Retinal pigment epithelial cell (primary cell): ENCODE results near the gene LRCH3.

Experiments used
- DNase-seq: peaks from one replicate; pipeline ENCODE4 v3.0.0-alpha.2; 2010; ENCODE audit warnings: low read depth
- H3K4me3 ChIP-seq: 2 replicates; pipeline ENCODE4 v1.5.1; 2011; ENCODE audit warnings: mild to moderate bottlenecking, low read length, control low read depth, moderate library complexity
- TF ChIP-seq, protein P1 (sequence below): conservative IDR thresholded peaks from 2 replicates; pipeline ENCODE4 v1.5.1; 2011; ENCODE audit warnings: low read depth, low read length, control low read depth, inconsistent platforms

The LRCH3 gene

DNA sequence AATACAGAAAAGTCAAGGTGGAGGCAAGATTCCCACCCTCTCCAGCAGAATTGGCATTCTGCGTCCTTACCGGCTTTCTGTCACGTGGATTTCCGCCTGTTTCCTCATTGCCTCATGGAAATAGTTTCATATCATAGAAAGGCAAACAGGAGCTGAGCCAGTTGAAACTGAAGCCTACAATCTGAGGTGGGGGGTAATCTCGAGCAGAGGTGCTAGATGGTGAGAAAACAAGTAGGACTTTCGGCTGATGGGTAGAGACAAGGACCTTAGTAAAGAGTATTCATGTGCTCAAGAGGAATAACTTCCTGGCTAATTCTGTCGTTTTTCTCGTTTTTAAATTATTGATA, 39.9 kb downstream of the LRCH3 start:
- no peak for DNase-seq
- H3K4me3 ChIP-seq: no peak overlapping the region
- TF ChIP-seq, protein P1, sequence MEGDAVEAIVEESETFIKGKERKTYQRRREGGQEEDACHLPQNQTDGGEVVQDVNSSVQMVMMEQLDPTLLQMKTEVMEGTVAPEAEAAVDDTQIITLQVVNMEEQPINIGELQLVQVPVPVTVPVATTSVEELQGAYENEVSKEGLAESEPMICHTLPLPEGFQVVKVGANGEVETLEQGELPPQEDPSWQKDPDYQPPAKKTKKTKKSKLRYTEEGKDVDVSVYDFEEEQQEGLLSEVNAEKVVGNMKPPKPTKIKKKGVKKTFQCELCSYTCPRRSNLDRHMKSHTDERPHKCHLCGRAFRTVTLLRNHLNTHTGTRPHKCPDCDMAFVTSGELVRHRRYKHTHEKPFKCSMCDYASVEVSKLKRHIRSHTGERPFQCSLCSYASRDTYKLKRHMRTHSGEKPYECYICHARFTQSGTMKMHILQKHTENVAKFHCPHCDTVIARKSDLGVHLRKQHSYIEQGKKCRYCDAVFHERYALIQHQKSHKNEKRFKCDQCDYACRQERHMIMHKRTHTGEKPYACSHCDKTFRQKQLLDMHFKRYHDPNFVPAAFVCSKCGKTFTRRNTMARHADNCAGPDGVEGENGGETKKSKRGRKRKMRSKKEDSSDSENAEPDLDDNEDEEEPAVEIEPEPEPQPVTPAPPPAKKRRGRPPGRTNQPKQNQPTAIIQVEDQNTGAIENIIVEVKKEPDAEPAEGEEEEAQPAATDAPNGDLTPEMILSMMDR: no peak

DNA sequence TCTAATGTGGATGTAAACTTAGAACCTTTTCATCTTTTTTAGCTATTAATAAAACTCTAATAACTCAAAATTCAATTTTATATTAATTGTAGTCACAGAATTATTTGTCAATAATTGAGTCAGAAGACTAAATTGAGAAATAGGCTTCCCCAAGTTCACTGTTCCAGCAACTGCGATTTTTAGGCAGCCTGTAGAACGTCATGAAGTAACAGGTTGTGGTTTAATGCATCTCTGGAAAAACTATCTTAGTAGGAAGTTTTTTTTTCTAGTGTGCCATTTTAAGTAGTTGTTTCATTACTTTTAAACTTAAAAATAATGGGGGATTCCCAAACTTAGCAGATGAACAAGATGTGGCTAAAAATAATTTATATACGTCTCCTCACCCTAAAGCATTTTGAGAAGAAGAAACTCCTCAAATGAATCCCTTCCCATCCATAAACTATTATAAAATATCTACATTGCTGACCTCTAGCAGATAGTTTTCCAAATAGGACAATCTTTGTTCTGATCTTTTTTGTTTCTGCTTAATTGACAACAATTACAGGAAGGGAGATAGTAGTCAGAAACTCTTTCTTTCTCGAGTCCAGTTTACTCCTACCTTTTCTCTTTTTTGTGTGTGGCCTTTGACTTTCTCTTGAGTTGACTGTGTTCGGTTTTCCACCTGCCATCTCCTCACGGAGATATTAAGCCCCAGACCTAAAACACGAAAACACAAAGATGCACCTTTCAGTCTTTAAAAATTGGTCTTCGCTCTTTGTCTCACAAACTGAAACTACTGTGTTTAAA, 43.1 kb downstream of the LRCH3 start:
- no peak overlapping the region for H3K4me3 ChIP-seq
- TF ChIP-seq, protein P1: no peak
- no peak for DNase-seq

DNA sequence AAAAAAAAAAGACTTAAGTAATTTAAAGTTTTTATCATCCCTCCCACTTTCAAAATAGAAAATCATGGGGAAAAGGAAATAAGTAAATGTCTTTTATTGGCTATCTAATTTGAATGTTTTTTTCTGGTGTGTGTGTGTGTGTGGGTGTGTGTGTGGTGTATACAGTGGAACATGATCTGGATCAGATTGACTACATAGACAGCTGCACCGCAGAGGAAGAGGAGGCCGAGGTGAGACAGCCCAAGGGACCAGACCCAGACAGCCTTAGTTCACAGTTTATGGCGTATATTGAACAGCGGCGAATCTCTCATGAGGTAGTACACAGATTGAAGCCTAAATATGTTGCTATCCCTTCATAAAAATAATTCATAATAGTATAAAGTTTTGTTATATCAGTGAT, 44.5 kb downstream of the LRCH3 start:
- no peak overlapping the region for H3K4me3 ChIP-seq
- no peak for DNase-seq
- TF ChIP-seq, protein P1: no peak

DNA sequence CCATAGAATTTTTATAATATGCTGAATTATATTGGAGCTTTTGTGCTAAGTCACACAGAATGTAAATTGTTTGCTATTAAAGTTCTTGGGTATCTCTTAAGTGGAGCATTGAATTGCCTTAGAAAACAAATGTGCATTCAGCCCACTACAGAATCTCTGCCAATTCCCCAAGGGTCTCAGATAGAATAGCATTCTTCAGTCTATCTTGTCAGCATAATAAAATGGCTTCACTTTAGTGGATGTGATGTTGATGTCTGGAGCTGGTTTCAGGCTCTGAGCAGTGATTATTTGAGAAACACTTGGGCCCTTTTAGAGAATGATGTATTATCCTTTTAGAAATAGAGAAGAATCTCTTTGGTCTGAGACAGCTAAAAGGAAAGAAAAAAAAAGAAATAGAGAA, 45.2 kb downstream of the LRCH3 start:
- no peak overlapping the region for H3K4me3 ChIP-seq
- TF ChIP-seq, protein P1: no peak
- no peak for DNase-seq

DNA sequence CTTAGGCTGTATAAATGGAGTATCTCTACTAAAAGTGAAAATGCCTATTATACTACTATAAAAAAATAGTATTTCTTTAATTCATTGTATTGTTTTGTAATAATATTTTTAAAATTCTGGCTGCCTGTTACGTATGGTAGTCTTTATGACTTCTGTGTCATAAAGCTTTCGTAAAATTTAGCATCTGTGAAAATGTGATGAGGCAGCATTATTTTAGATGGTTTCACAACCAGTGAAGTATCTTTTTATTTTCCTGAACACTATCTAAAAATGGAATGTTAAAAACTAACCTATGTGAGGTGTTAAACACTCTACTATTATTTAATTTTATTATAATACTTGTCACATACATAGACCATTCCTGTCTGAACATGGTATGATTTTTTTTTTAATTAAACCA, 46.2 kb downstream of the LRCH3 start:
- TF ChIP-seq, protein P1: no peak
- no peak overlapping the region for H3K4me3 ChIP-seq
- no peak for DNase-seq

DNA sequence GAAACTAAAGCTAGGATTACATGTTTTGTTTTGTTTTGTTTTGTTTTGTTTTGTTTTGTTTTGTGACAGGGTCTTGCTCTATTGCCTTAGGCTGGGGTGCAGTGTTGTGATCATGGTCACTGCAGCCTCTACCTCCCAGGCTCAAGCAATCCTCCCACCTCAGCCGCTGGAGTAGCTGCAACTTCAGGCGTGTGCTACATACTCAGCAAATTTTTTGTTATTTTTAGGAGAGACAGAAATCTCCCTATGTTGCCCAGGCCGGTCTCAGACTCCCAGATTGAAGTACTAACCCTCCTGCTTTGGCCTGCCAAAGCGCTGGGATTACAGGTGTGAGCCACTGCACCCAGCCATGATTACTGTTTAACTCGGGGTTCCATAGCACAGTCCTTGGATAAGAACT, 50.7 kb downstream of the LRCH3 start:
- no peak overlapping the region for H3K4me3 ChIP-seq
- DNase-seq: no peak
- TF ChIP-seq, protein P1: no peak

DNA sequence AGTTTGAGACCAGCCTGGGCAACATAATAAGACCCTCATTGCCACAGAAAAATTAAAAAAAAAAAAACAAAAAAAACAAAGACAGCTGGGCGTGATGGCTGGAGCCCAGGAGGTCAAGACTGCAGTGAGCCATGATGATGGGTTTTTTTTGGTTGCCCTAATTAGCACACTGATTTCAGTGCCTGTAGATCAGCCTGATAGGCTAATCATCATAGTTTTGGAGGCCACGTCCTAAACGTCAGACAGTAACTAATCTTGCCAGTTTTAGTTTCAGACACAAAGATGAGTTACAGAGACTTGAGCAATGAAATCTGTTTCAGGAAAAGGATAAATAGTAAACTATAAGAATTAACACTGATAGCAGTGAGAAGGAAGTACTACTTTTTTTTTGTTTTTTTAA, 55.4 kb downstream of the LRCH3 start:
- TF ChIP-seq, protein P1: no peak
- DNase-seq: no peak
- H3K4me3 ChIP-seq: no peak overlapping the region
